ENCODE data around the gene ZNF622. TPM values are rescaled to one million over a fixed set of nuclear protein-coding genes. Genes with fewer than 3 reads are reported as not detected.

The ZNF622 gene
- total RNA-seq, 4 donors from 2014 or later, result 21.1 to 27.3 (median 25.5) TPM

DNA sequence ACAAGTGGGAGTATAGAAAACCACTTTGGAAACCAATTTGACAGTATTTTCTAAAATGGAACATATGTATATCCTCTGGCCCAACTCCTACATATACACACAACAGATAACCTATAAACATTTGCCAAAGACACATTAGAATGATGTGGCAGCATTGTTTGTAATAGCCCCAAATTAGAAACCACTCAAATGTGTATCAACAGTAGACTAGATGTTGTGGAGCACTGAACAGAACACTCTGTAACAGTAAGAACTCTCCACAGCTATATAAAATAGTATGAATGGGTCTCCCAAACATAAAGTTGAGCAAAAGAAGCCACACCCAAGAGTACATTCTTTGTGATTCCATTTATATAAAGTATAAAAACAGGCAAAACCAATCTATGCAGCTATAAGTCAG lies 6.1 kb downstream of the ZNF622 start:
- H3K27me3 ChIP-seq, result no peaks in the 10 kb centered on the region
- no peak overlapping the region for H3K4me3 ChIP-seq
- no peak for DNase-seq (ENCODE audit: low spot score in 2 of 2)
- no peaks in the 10 kb centered on the region for H3K9me3 ChIP-seq
- peaks cover 54% of the 10 kb centered on the region for H3K4me1 ChIP-seq
- H3K27ac ChIP-seq, result no peak overlapping the region
- TF ChIP-seq, protein P1, sequence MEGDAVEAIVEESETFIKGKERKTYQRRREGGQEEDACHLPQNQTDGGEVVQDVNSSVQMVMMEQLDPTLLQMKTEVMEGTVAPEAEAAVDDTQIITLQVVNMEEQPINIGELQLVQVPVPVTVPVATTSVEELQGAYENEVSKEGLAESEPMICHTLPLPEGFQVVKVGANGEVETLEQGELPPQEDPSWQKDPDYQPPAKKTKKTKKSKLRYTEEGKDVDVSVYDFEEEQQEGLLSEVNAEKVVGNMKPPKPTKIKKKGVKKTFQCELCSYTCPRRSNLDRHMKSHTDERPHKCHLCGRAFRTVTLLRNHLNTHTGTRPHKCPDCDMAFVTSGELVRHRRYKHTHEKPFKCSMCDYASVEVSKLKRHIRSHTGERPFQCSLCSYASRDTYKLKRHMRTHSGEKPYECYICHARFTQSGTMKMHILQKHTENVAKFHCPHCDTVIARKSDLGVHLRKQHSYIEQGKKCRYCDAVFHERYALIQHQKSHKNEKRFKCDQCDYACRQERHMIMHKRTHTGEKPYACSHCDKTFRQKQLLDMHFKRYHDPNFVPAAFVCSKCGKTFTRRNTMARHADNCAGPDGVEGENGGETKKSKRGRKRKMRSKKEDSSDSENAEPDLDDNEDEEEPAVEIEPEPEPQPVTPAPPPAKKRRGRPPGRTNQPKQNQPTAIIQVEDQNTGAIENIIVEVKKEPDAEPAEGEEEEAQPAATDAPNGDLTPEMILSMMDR (IDR thresholded peaks at IDR 0.05), result no peak
- TF ChIP-seq EP300 (IDR thresholded peaks at IDR 0.05) (no peak), POLR2AphosphoS5 (IDR thresholded peaks at IDR 0.05) (no peak), POLR2A (IDR thresholded peaks at IDR 0.05) (no peak)
- H3K36me3 ChIP-seq, result peaks cover 80% of the 10 kb centered on the region

DNA sequence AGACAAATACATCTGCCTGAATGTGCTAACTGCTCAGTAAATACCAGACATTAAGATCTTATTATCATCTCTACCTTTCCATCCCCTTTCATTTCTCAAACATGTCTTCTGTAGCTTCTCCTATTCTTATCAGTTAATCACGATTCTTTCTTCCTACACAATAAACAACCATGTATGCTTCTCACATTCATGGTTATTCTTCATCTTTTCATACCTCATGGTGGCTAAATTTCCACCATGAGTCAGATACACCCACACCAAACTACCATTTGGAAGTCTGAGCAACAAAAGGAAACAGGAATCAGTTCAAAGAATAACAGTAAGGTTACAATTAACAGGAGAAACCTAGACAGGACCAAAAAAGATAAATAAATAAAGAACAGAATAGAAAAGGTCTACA lies 7.7 kb downstream of the ZNF622 start:
- peaks cover 76% of the 10 kb centered on the region for H3K36me3 ChIP-seq
- no peaks in the 10 kb centered on the region for H3K27me3 ChIP-seq
- no peak for TF ChIP-seq POLR2AphosphoS5 (IDR thresholded peaks at IDR 0.05)
- no peak overlapping the region for H3K27ac ChIP-seq
- H3K4me1 ChIP-seq, result peaks cover 38% of the 10 kb centered on the region
- no peaks in the 10 kb centered on the region for H3K9me3 ChIP-seq
- H3K4me3 ChIP-seq, result no peak overlapping the region
- WGBS, result 58% methylated on average over 1 of the region's 1 CpG
- DNase-seq (ENCODE audit: low spot score in 2 of 2), result no peak

DNA sequence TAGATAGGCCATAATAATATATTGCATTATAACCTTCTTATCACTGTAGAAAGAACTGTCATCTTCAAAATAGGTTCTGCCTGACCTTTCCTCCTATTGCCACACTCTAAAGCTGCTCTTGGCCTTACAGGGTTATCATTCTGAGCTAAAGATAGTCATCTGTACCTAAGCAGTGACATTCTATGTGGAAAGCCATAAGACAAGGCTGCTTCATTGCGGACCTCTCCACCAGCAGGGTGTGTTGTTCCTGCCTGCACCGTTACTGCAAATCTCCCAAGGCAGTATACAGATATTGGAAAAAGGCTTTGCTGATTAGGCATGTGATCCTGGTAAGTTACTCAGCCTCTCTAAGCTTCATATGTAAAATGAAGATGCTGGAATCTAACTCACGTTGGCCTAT lies 8.1 kb downstream of the ZNF622 start:
- H3K4me1 ChIP-seq, result peaks cover 34% of the 10 kb centered on the region
- no peak for TF ChIP-seq POLR2A (IDR thresholded peaks at IDR 0.05)
- no peak for TF ChIP-seq POLR2AphosphoS5 (IDR thresholded peaks at IDR 0.05)
- no peak for TF ChIP-seq EP300 (IDR thresholded peaks at IDR 0.05)
- TF ChIP-seq, protein P1 (IDR thresholded peaks at IDR 0.05), result no peak
- no peak for DNase-seq (ENCODE audit: low spot score in 2 of 2)
- WGBS, result 68% methylated on average over 3 of the region's 3 CpGs
- no peaks in the 10 kb centered on the region for H3K9me3 ChIP-seq
- no peaks in the 10 kb centered on the region for H3K27me3 ChIP-seq
- no peak overlapping the region for H3K27ac ChIP-seq
- no peak overlapping the region for H3K4me3 ChIP-seq
- peaks cover 76% of the 10 kb centered on the region for H3K36me3 ChIP-seq

DNA sequence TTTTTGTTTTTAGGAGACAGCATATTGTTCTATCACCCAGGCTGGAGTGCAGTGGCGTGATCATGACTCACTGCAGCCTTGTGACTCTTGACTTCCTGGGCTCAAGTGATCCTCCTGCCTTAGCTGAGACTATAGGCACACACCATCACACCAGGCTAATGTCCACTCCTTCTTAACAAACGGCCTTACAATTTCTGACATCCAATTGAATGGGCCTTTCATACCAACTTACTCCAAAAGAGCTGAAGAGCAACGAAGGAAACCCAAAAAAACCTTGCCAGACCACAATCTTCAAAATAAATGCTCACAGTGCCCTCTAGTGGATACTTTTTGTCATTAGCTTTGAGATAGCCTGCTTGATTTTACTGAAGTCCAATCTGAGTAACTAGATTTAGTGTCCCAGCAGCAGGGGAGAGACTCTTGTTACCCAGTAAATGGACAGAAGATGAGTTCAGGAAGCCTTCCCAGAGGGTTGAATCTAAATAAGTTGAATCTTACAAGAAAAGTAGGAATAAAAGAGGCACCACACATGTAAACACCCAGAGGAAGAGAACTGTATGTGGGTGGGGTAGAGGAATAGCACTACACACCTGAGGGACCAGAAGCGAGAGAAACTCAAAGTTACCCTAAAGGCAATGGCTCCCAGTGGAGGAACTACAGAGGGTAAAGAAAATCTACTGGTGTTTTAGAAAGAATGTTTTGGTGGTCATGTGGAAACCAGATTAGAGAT lies 9.3 kb downstream of the ZNF622 start:
- DNase-seq (ENCODE audit: low spot score in 2 of 2), result no peak
- H3K27me3 ChIP-seq, result no peaks in the 10 kb centered on the region
- H3K4me1 ChIP-seq, result peaks cover 25% of the 10 kb centered on the region
- H3K27ac ChIP-seq, result peak overlapping the region; percentile 16
- H3K9me3 ChIP-seq, result no peaks in the 10 kb centered on the region
- H3K36me3 ChIP-seq, result peaks cover 76% of the 10 kb centered on the region
- TF ChIP-seq POLR2AphosphoS5 (IDR thresholded peaks at IDR 0.05) (no peak), EP300 (IDR thresholded peaks at IDR 0.05) (no peak), POLR2A (IDR thresholded peaks at IDR 0.05) (no peak)
- TF ChIP-seq, protein P1 (IDR thresholded peaks at IDR 0.05), result peak; percentile 52 to 54
- 36% methylated on average over 4 of the region's 4 CpGs for WGBS
- H3K4me3 ChIP-seq, result no peak overlapping the region

DNA sequence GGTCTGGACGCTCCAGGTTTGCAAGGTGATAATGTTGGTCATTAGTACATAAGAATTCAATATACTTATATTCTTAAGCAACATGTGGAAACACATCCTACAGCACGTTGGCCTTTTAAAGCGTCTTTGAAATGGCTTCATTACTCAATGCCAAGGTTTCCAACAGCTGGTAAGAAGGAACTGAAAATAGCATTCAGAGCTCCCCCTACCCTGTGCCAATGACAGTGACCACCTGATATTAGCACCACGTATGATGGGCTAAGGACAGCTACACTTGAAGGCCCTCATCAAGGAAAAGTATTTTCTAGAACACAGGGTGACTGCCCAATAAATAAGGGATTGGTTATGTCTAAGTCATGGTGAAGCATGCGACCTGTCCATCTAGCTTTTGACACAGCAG lies 9.9 kb downstream of the ZNF622 start:
- H3K27ac ChIP-seq, result no peak overlapping the region
- no peak for TF ChIP-seq EP300 (IDR thresholded peaks at IDR 0.05)
- TF ChIP-seq, protein P1 (IDR thresholded peaks at IDR 0.05), result no peak
- TF ChIP-seq POLR2A (IDR thresholded peaks at IDR 0.05), result no peak
- TF ChIP-seq POLR2AphosphoS5 (IDR thresholded peaks at IDR 0.05), result no peak
- DNase-seq (ENCODE audit: low spot score in 2 of 2), result no peak
- peaks cover 25% of the 10 kb centered on the region for H3K4me1 ChIP-seq
- no peak overlapping the region for H3K4me3 ChIP-seq
- H3K9me3 ChIP-seq, result no peaks in the 10 kb centered on the region
- H3K27me3 ChIP-seq, result no peaks in the 10 kb centered on the region
- peaks cover 77% of the 10 kb centered on the region for H3K36me3 ChIP-seq
- 67% methylated on average over 5 of the region's 5 CpGs for WGBS
